Measurements from ENCODE around the gene PIERCE2. TPM values are rescaled to one million over a fixed set of nuclear protein-coding genes. Genes with fewer than 3 reads are reported as not detected.

The PIERCE2 gene
- total RNA-seq, 1 donor from 2014 or later: 2.3 TPM

- H3K4me1 ChIP-seq: no peaks in the 10 kb centered on the region
- H3K36me3 ChIP-seq: peaks cover 88% of the 10 kb centered on the region
- H3K27me3 ChIP-seq: no peaks in the 10 kb centered on the region
- H3K9me3 ChIP-seq: no peaks in the 10 kb centered on the region
- DNase-seq: no peak
- no peak overlapping the region for H3K4me3 ChIP-seq
- TF ChIP-seq, protein P1, sequence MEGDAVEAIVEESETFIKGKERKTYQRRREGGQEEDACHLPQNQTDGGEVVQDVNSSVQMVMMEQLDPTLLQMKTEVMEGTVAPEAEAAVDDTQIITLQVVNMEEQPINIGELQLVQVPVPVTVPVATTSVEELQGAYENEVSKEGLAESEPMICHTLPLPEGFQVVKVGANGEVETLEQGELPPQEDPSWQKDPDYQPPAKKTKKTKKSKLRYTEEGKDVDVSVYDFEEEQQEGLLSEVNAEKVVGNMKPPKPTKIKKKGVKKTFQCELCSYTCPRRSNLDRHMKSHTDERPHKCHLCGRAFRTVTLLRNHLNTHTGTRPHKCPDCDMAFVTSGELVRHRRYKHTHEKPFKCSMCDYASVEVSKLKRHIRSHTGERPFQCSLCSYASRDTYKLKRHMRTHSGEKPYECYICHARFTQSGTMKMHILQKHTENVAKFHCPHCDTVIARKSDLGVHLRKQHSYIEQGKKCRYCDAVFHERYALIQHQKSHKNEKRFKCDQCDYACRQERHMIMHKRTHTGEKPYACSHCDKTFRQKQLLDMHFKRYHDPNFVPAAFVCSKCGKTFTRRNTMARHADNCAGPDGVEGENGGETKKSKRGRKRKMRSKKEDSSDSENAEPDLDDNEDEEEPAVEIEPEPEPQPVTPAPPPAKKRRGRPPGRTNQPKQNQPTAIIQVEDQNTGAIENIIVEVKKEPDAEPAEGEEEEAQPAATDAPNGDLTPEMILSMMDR (IDR thresholded peaks at IDR 0.05): no peak
- intact Hi-C loops (cut with DNase I): no loop called here
- peak overlapping the region; percentile 18 for H3K27ac ChIP-seq
- no peak for ATAC-seq
Measured at GRCh38 chr15:55372701-55373440, 35.4 kb upstream of the PIERCE2 start.

GRCh38 chr15:55379095-55379494 is 29.2 kb upstream of the PIERCE2 start:
- DNase-seq (no peak), ATAC-seq (no peak)
- Histone ChIP-seq H3K27ac (no peak overlapping the region), H3K27me3 (no peaks in the 10 kb centered on the region), H3K36me3 (peaks cover 68% of the 10 kb centered on the region), H3K4me3 (no peak overlapping the region), H3K4me1 (no peaks in the 10 kb centered on the region), H3K9me3 (no peaks in the 10 kb centered on the region)
- intact Hi-C loops (cut with DNase I): no loop called here
- TF ChIP-seq, protein P1 (IDR thresholded peaks at IDR 0.05): no peak

- Histone ChIP-seq H3K27ac (no peak overlapping the region), H3K4me3 (no peak overlapping the region), H3K4me1 (no peaks in the 10 kb centered on the region), H3K27me3 (no peaks in the 10 kb centered on the region), H3K9me3 (no peaks in the 10 kb centered on the region), H3K36me3 (peaks cover 62% of the 10 kb centered on the region)
- intact Hi-C loops (cut with DNase I): no loop called here
- ATAC-seq (no peak), DNase-seq (no peak)
- TF ChIP-seq, protein P1 (IDR thresholded peaks at IDR 0.05): no peak
Measured at GRCh38 chr15:55381595-55381994, 26.7 kb upstream of the PIERCE2 start.

- Histone ChIP-seq H3K27ac (no peak overlapping the region), H3K9me3 (no peaks in the 10 kb centered on the region), H3K4me1 (no peaks in the 10 kb centered on the region), H3K27me3 (no peaks in the 10 kb centered on the region), H3K4me3 (no peak overlapping the region), H3K36me3 (peaks cover 58% of the 10 kb centered on the region)
- intact Hi-C loops (cut with DNase I): no loop called here
- TF ChIP-seq, protein P1 (IDR thresholded peaks at IDR 0.05): no peak
- ATAC-seq: no peak
- no peak for DNase-seq
Measured at GRCh38 chr15:55383687-55384086, 24.6 kb upstream of the PIERCE2 start.

DNA sequence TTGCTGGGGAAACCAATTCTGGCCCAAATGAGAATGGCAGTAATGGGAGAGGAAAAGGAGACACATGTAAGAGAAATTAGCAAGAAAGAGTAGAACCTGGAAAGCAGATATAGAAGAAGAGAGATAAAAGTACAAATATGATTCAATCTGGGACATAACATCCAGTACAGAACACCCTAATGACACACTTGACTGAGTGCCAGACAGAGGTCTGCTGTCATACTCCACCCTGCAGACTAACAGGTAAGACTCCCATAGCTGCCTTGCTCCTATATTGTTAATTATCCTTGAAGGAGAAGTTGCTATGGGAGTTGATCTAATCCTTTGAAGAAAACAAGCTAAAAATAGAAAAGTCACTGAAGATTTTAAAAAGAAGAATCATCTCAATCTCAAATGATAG is 21.3 kb upstream of the PIERCE2 start:
- intact Hi-C loops (cut with DNase I): no loop called here
- no peaks in the 10 kb centered on the region for H3K9me3 ChIP-seq

More for the DNA sequence above, 21.3 kb upstream of the PIERCE2 start:
- DNase-seq: no peak
- no peak for ATAC-seq
- Histone ChIP-seq H3K4me1 (no peaks in the 10 kb centered on the region), H3K36me3 (peaks cover 43% of the 10 kb centered on the region), H3K27ac (no peak overlapping the region), H3K27me3 (no peaks in the 10 kb centered on the region), H3K4me3 (no peak overlapping the region)
- TF ChIP-seq, protein P1 (IDR thresholded peaks at IDR 0.05): no peak

Measured in upper lobe of right lung (tissue), 1 donor.